HL-60 (cell line): ENCODE measurements around the gene ARHGAP24.

Experiments used
- DNase-seq, 2 experiments: peaks; one replicate each; pipeline ENCODE4 v3.0.0-alpha.2; 2010 to 2020; ENCODE audit warnings: low read depth in 1 of 2, low spot score in 1 of 2
- H3K27ac ChIP-seq: fragments of 250-450 bp; sonication (Bioruptor Pico); replicated peaks from 2 replicates; pipeline ENCODE4 v1.5.1; 2020; ENCODE audit warnings: mild to moderate bottlenecking, moderate library complexity
- H3K27me3 ChIP-seq: fragments of 250-450 bp; sonication (Bioruptor Pico); 2 replicates; pipeline ENCODE4 v1.5.1; 2021; ENCODE audit warnings: mild to moderate bottlenecking, moderate library complexity; ENCODE audit not compliant: insufficient read depth, poor library complexity, severe bottlenecking
- H3K4me3 ChIP-seq: replicated peaks from 2 replicates; pipeline ENCODE4 v1.5.1; 2011; ENCODE audit warnings: mild to moderate bottlenecking, control low read depth, low read length; ENCODE audit not compliant: insufficient read depth
- CTCF ChIP-seq: IDR thresholded peaks from one replicate; pipeline ENCODE4 v1.5.1; 2011; ENCODE audit warnings: low read length, control low read depth, inconsistent platforms; ENCODE audit not compliant: insufficient read depth
- GABPA ChIP-seq: IDR thresholded peaks from 2 replicates; pipeline ENCODE4 v1.6.1; 2012; ENCODE audit warnings: low read depth
- POLR2AphosphoS5 ChIP-seq: IDR thresholded peaks from 2 replicates; pipeline ENCODE4 v1.6.1; 2012; ENCODE audit warnings: low read depth
- REST ChIP-seq: IDR thresholded peaks from 2 replicates; pipeline ENCODE4 v1.6.1; 2012; ENCODE audit warnings: low read depth; ENCODE audit not compliant: insufficient replicate concordance
- SPI1 ChIP-seq: IDR thresholded peaks from 2 replicates; pipeline ENCODE4 v1.6.1; 2012; ENCODE audit warnings: low read depth, mild to moderate bottlenecking, borderline replicate concordance

Gene ARHGAP24

GRCh38 chr4:85715991-85716737 is 241.2 kb downstream of the ARHGAP24 start:
- DNase-seq: no peak
- no peak overlapping the region for H3K27ac ChIP-seq
- TF ChIP-seq REST: no peak
- TF ChIP-seq POLR2AphosphoS5: no peak
- TF ChIP-seq CTCF: no peak
- no peak for TF ChIP-seq GABPA
- no peak for TF ChIP-seq SPI1

GRCh38 chr4:85717351-85717750 is 242.4 kb downstream of the ARHGAP24 start:
- no peaks in the 10 kb centered on the region for H3K27me3 ChIP-seq
- no peak overlapping the region for H3K27ac ChIP-seq
- H3K4me3 ChIP-seq: no peak overlapping the region
- peak in 1 of 2 experiments; percentile 8 for DNase-seq
- TF ChIP-seq POLR2AphosphoS5 (no peak), CTCF (no peak), REST (no peak), SPI1 (no peak), GABPA (no peak)

More at GRCh38 chr4:85715991-85716737, 241.2 kb downstream of the ARHGAP24 start:
- Histone ChIP-seq H3K4me3 (no peak overlapping the region), H3K27me3 (no peaks in the 10 kb centered on the region)

- no peak overlapping the region for H3K27ac ChIP-seq
- no peak for DNase-seq
- TF ChIP-seq REST (no peak), CTCF (no peak), GABPA (no peak), SPI1 (no peak), POLR2AphosphoS5 (no peak)
- no peaks in the 10 kb centered on the region for H3K27me3 ChIP-seq
- H3K4me3 ChIP-seq: no peak overlapping the region
These were observed 242.9 kb downstream of the ARHGAP24 start for GRCh38 chr4:85717847-85718246.
